HCT116 (cell line): ENCODE results near the gene CYP2E1. TPM values are rescaled to one million over a fixed set of nuclear protein-coding genes. Genes with fewer than 3 reads are reported as not detected.

Source experiments
- ATAC-seq: fragments of 200-7000 bp; cut with Tn5 transposase; 2 replicates; pipeline ENCODE4 v1.9.1; 2020; ENCODE audit warnings: mild to moderate bottlenecking, moderate library complexity
- BruUV-seq: library from RNA; stranded (reverse); fragments of 400-500 nt; replicated peaks from 2 replicates; lab custom pipeline; 2021; lab: Mats Ljungman, UMichigan
- CTCF ChIA-PET: fragments of 300-600 bp; sonication (Branson Sonifier 250); formaldehyde crosslinking; loops from one replicate; lab custom pipeline; 2021; ENCODE audit warnings: antibody characterized with exemption; lab: Charles Lee
- POLR2A ChIA-PET: fragments of 300-600, 350-600 bp; sonication (Branson Sonifier 250); formaldehyde crosslinking; loops from one replicate; lab custom pipeline; 2021; ENCODE audit warnings: antibody characterized with exemption; lab: Charles Lee
- RAD21 ChIA-PET, 2 experiments: fragments of 300-600 bp; sonication (Branson Sonifier 250); formaldehyde crosslinking; loops; one replicate each; lab custom pipeline; 2023; ENCODE audit warnings: low total read pairs in 2 of 2; ENCODE audit not compliant: uncharacterized antibody in 2 of 2, unreplicated experiment in 2 of 2, low non-redundant PET in 1 of 2; lab: Charles Lee
- DNase-seq: peaks from one replicate; pipeline ENCODE4 v3.0.0-alpha.2; 2010; ENCODE audit warnings: low read depth, low spot score
- H2AFZ ChIP-seq: fragments of 200-600 bp; shearing (Covaris generic), sonication (generic); 2 replicates; pipeline ENCODE4 v1.6.1; 2017; ENCODE audit warnings: low read depth, mixed run types, mixed read lengths, antibody characterized with exemption, low read length; ENCODE audit not compliant: poor library complexity, severe bottlenecking
- H3K27ac ChIP-seq: 2 replicates; pipeline ENCODE4 v1.5.1; 2012; ENCODE audit warnings: low read depth, low read length
- H3K27me3 ChIP-seq: fragments of 200-600 bp; sonication (generic); 2 replicates; pipeline ENCODE4 v1.6.1; 2016; ENCODE audit warnings: mixed run types, low read length, mixed read lengths; ENCODE audit not compliant: insufficient read depth
- H3K36me3 ChIP-seq, 2 experiments: fragments of 200-500 bp in 1 of 2; fragments of 200-600 bp in 1 of 2; sonication (Bioruptor generic) in 1 of 2; sonication (generic) in 1 of 2; 2 replicates each; pipeline versions ENCODE4 v1.5.1 to v1.6.1; 2014 to 2016; ENCODE audit warnings: low read length in 2 of 2, inconsistent platforms in 1 of 2, mixed read lengths in 1 of 2, mixed run types in 1 of 2; ENCODE audit not compliant: insufficient read depth in 2 of 2, control insufficient read depth in 1 of 2
- H3K4me1 ChIP-seq, 2 experiments: fragments of 200-600 bp in 1 of 2; sonication (generic) in 1 of 2; 2 replicates each; pipeline versions ENCODE4 v1.5.1 to v1.6.1; 2012 to 2017; ENCODE audit warnings: low read length in 2 of 2, inconsistent platforms in 1 of 2, mild to moderate bottlenecking in 1 of 2, mixed read lengths in 1 of 2, mixed run types in 1 of 2, moderate library complexity in 1 of 2; ENCODE audit not compliant: insufficient read depth in 2 of 2, control insufficient read depth in 1 of 2
- H3K4me2 ChIP-seq: fragments of 200-600 bp; sonication (generic); 2 replicates; pipeline ENCODE4 v1.6.1; 2017; ENCODE audit warnings: mixed run types, low read length, mixed read lengths
- H3K4me3 ChIP-seq, 2 experiments: fragments of 200-600 bp in 1 of 2; sonication (generic) in 1 of 2; replicated peaks in 1 of 2; 2 replicates each; pipeline ENCODE4 v1.5.1; 2011 to 2016; ENCODE audit warnings: low read length in 2 of 2, control low read depth in 1 of 2, low read depth in 1 of 2, mild to moderate bottlenecking in 1 of 2, mixed read lengths in 1 of 2, mixed run types in 1 of 2
- H3K79me2 ChIP-seq: fragments of 200-600 bp; sonication (generic); 2 replicates; pipeline ENCODE4 v1.6.1; 2017; ENCODE audit warnings: mild to moderate bottlenecking, mixed run types, low read length, moderate library complexity, mixed read lengths; ENCODE audit not compliant: insufficient read depth
- H3K9ac ChIP-seq: fragments of 200-600 bp; sonication (generic); 2 replicates; pipeline ENCODE4 v1.6.1; 2016; ENCODE audit warnings: low read length, mixed read lengths
- H3K9me2 ChIP-seq: fragments of 200-600 bp; sonication (generic), shearing (Covaris generic); 2 replicates; pipeline ENCODE4 v1.6.1; 2017; ENCODE audit warnings: mixed run types, mild to moderate bottlenecking, moderate library complexity; ENCODE audit not compliant: insufficient read depth
- H3K9me3 ChIP-seq, 2 experiments: fragments of 200-500 bp in 1 of 2; fragments of 200-600 bp in 1 of 2; sonication (Bioruptor generic) in 1 of 2; sonication (generic) in 1 of 2; 2 replicates each; pipeline ENCODE4 v1.6.1; 2014 to 2017; ENCODE audit warnings: low read length in 2 of 2, mixed read lengths in 2 of 2, inconsistent platforms in 1 of 2, low read depth in 1 of 2, mild to moderate bottlenecking in 1 of 2, mixed run types in 1 of 2, moderate library complexity in 1 of 2; ENCODE audit not compliant: control insufficient read depth in 1 of 2, insufficient read depth in 1 of 2
- H4K20me1 ChIP-seq: fragments of 200-600 bp; sonication (generic), shearing (Covaris generic); 2 replicates; pipeline ENCODE4 v1.6.1; 2017; ENCODE audit warnings: mixed run types, mild to moderate bottlenecking, moderate library complexity; ENCODE audit not compliant: insufficient read depth
- ATF3 ChIP-seq: IDR thresholded peaks from 2 replicates; pipeline ENCODE4 v1.6.1; 2012
- CBX3 ChIP-seq: IDR thresholded peaks from 2 replicates; pipeline ENCODE4 v1.6.1; 2012; ENCODE audit warnings: low read depth
- CEBPB ChIP-seq: IDR thresholded peaks from 2 replicates; pipeline ENCODE4 v1.6.1; 2012; ENCODE audit warnings: low read depth
- ELF1 ChIP-seq: IDR thresholded peaks from 2 replicates; pipeline ENCODE4 v1.6.1; 2012; ENCODE audit warnings: low read depth, borderline replicate concordance
- EZH2 ChIP-seq: fragments of 200-600 bp; sonication (generic); IDR thresholded peaks from 2 replicates; pipeline ENCODE4 v1.6.1; 2017; ENCODE audit warnings: antibody characterized with exemption, mixed run types
- FOSL1 ChIP-seq: IDR thresholded peaks from 2 replicates; pipeline ENCODE4 v1.6.1; 2012; ENCODE audit warnings: low read depth
- JUND ChIP-seq: IDR thresholded peaks from 2 replicates; pipeline ENCODE4 v1.6.1; 2012
- POLR2AphosphoS5 ChIP-seq: IDR thresholded peaks from 2 replicates; pipeline ENCODE4 v1.6.1; 2011; ENCODE audit warnings: mild to moderate bottlenecking, low read depth, low read length, moderate library complexity
- REST ChIP-seq: IDR thresholded peaks from 2 replicates; pipeline ENCODE4 v1.6.1; 2012; ENCODE audit warnings: low read depth
- SIN3A ChIP-seq: IDR thresholded peaks from 2 replicates; pipeline ENCODE4 v1.6.1; 2012; ENCODE audit warnings: low read depth
- SRF ChIP-seq: IDR thresholded peaks from 2 replicates; pipeline ENCODE4 v1.6.1; 2012; ENCODE audit warnings: low read depth
- YY1 ChIP-seq: IDR thresholded peaks from 2 replicates; pipeline ENCODE4 v1.6.1; 2011; ENCODE audit warnings: low read length, low read depth, moderate library complexity, mild to moderate bottlenecking; ENCODE audit not compliant: insufficient replicate concordance; ENCODE audit errors: extremely low read depth
- ZBTB33 ChIP-seq: IDR thresholded peaks from 2 replicates; pipeline ENCODE4 v1.6.1; 2011; ENCODE audit warnings: mild to moderate bottlenecking, low read length, moderate library complexity; ENCODE audit not compliant: insufficient replicate concordance; ENCODE audit errors: extremely low read depth
- intact Hi-C: fragments of 100-400 bp; cut with micrococcal nuclease; formaldehyde crosslinking; loops from 2 replicates; pipeline ENCODE4 v1.10.0; 2022
- total RNA-seq: library from RNA; stranded (reverse); gene quantifications from one replicate; pipeline ENCODE4 v1.2.1, GENCODE V29; 2021; ENCODE audit not compliant: unreplicated experiment

The CYP2E1 gene
- total RNA-seq, 1 experiment from 2014 or later, result 1.5 TPM

GRCh38 chr10:133565441-133566294 is 38.5 kb downstream of the CYP2E1 start, which contains the start of gene SYCE1:
Gene SYCE1, minus strand, starts transcription at chr10:133565583. Its CDS starts 54 bp downstream, at chr10:133565529.
- no peaks in the 10 kb centered on the region for H3K27me3 ChIP-seq
- H3K4me2 ChIP-seq, result no peak within 1 kb of the TSS
- intact Hi-C loops, result no loop called here
- H3K9ac ChIP-seq, result no peak within 1 kb of the TSS
- ATAC-seq (no peak), DNase-seq (no peak)
- no TSS peak for BruUV-seq
- no peak within 1 kb of the TSS for H3K4me3 ChIP-seq
- no peak for TF ChIP-seq ATF3
- no peak for TF ChIP-seq FOSL1
- no peak for TF ChIP-seq CBX3
- no peak for TF ChIP-seq EZH2
- TF ChIP-seq JUND, result no peak
- no peak for TF ChIP-seq SIN3A
- no peak for TF ChIP-seq POLR2AphosphoS5
- TF ChIP-seq ZBTB33, result no peak
- TF ChIP-seq CEBPB, result no peak
- no peak for TF ChIP-seq SRF
- TF ChIP-seq ELF1, result no peak
- no peak for TF ChIP-seq YY1
- no peak for TF ChIP-seq REST
- no peaks in the 10 kb centered on the region for H3K79me2 ChIP-seq
- H3K9me3 ChIP-seq, result no peaks in the 10 kb centered on the region
- H3K9me2 ChIP-seq, result no peaks in the 10 kb centered on the region
- ChIA-PET RAD21 (no interaction called here), POLR2A (no interaction called here), CTCF (no interaction called here)
- no peak within 1 kb of the TSS for H2AFZ ChIP-seq
- H4K20me1 ChIP-seq, result no peaks in the 10 kb centered on the region
- H3K27ac ChIP-seq, result no peak within 1 kb of the TSS
- H3K4me1 ChIP-seq, result no peaks in the 10 kb centered on the region
- no peaks in the 10 kb centered on the region for H3K36me3 ChIP-seq
